ENCODE results near the gene KRT14.
"Not testable (repeated sequence)": the region's sequence is repeated elsewhere in the genome, so short reads cannot be mapped to it uniquely, and the experiment has no call there.

DNA sequence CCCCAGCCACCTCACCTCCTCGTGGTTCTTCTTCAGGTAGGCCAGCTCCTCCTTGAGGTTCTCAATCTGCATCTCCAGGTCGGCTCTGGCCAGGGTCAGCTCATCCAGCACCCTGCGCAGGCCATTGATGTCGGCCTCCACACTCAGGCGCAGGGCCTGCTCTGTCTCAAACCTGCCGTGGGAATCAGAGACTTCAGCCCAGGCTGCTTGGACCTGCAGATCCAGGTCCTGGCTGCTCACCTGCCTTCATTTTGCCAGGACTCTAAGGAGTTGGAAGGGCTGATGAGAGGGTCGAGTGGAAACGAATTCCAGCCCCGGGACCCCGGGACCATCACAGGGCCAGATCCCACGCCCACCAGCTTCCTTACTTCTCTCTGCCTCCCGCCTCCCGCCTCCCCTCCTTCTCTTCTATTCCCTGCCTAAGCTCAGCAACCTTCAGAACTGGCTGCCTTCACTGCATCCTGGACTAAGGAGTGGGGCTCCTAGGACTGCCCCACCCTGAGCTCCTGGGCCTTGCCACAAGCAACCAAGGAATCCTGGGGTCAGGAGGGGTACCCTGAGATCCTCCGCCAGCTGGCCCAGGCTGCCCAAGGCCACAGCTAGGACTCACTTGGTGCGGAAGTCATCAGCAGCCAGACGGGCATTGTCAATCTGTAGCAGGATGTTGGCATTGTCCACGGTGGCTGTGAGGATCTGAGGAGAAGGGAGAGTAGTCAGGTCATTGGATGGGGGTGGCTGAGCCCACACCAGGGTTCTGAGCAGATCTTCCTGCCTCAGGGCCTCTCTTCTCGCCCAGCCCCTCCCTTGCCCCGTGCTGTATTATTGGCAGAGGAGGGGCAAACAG is 35.9 kb upstream of the KRT14 start:
- TF ChIP-seq, protein P1, sequence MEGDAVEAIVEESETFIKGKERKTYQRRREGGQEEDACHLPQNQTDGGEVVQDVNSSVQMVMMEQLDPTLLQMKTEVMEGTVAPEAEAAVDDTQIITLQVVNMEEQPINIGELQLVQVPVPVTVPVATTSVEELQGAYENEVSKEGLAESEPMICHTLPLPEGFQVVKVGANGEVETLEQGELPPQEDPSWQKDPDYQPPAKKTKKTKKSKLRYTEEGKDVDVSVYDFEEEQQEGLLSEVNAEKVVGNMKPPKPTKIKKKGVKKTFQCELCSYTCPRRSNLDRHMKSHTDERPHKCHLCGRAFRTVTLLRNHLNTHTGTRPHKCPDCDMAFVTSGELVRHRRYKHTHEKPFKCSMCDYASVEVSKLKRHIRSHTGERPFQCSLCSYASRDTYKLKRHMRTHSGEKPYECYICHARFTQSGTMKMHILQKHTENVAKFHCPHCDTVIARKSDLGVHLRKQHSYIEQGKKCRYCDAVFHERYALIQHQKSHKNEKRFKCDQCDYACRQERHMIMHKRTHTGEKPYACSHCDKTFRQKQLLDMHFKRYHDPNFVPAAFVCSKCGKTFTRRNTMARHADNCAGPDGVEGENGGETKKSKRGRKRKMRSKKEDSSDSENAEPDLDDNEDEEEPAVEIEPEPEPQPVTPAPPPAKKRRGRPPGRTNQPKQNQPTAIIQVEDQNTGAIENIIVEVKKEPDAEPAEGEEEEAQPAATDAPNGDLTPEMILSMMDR (IDR thresholded peaks at IDR 0.05): not testable (repeated sequence)
- not testable (repeated sequence) for TF ChIP-seq POLR2AphosphoS5 (IDR thresholded peaks at IDR 0.05; ENCODE audit: low read depth, low read length); SIN3A (IDR thresholded peaks at IDR 0.05; ENCODE audit: borderline replicate concordance, insufficient read depth, low read depth, low read length)
- TF ChIP-seq, protein P2, sequence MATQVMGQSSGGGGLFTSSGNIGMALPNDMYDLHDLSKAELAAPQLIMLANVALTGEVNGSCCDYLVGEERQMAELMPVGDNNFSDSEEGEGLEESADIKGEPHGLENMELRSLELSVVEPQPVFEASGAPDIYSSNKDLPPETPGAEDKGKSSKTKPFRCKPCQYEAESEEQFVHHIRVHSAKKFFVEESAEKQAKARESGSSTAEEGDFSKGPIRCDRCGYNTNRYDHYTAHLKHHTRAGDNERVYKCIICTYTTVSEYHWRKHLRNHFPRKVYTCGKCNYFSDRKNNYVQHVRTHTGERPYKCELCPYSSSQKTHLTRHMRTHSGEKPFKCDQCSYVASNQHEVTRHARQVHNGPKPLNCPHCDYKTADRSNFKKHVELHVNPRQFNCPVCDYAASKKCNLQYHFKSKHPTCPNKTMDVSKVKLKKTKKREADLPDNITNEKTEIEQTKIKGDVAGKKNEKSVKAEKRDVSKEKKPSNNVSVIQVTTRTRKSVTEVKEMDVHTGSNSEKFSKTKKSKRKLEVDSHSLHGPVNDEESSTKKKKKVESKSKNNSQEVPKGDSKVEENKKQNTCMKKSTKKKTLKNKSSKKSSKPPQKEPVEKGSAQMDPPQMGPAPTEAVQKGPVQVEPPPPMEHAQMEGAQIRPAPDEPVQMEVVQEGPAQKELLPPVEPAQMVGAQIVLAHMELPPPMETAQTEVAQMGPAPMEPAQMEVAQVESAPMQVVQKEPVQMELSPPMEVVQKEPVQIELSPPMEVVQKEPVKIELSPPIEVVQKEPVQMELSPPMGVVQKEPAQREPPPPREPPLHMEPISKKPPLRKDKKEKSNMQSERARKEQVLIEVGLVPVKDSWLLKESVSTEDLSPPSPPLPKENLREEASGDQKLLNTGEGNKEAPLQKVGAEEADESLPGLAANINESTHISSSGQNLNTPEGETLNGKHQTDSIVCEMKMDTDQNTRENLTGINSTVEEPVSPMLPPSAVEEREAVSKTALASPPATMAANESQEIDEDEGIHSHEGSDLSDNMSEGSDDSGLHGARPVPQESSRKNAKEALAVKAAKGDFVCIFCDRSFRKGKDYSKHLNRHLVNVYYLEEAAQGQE (IDR thresholded peaks at IDR 0.05; ENCODE audit: insufficient read depth in 1 of 2, low read depth in 2 of 2, low read length in 1 of 2): not testable (repeated sequence)

All from Panc1 (cell line).